HCT116 (cell line): ENCODE data around the gene RPS17. TPM values are rescaled to one million over a fixed set of nuclear protein-coding genes. Genes with fewer than 3 reads are reported as not detected.

Experiments used
- ATAC-seq: fragments of 200-7000 bp; cut with Tn5 transposase; 2 replicates; pipeline ENCODE4 v1.9.1; 2020; ENCODE audit warnings: mild to moderate bottlenecking, moderate library complexity
- BruUV-seq: library from RNA; stranded (reverse); fragments of 400-500 nt; replicated peaks from 2 replicates; lab custom pipeline; 2021; lab: Mats Ljungman, UMichigan
- CTCF ChIA-PET: fragments of 300-600 bp; sonication (Branson Sonifier 250); formaldehyde crosslinking; loops from one replicate; lab custom pipeline; 2021; ENCODE audit warnings: antibody characterized with exemption; lab: Charles Lee
- POLR2A ChIA-PET: fragments of 300-600, 350-600 bp; sonication (Branson Sonifier 250); formaldehyde crosslinking; loops from one replicate; lab custom pipeline; 2021; ENCODE audit warnings: antibody characterized with exemption; lab: Charles Lee
- RAD21 ChIA-PET, 2 experiments: fragments of 300-600 bp; sonication (Branson Sonifier 250); formaldehyde crosslinking; loops; one replicate each; lab custom pipeline; 2023; ENCODE audit warnings: low total read pairs in 2 of 2; ENCODE audit not compliant: uncharacterized antibody in 2 of 2, unreplicated experiment in 2 of 2, low non-redundant PET in 1 of 2; lab: Charles Lee
- DNase-seq: peaks from one replicate; pipeline ENCODE4 v3.0.0-alpha.2; 2010; ENCODE audit warnings: low read depth, low spot score
- H2AFZ ChIP-seq: fragments of 200-600 bp; shearing (Covaris generic), sonication (generic); 2 replicates; pipeline ENCODE4 v1.6.1; 2017; ENCODE audit warnings: low read depth, mixed run types, mixed read lengths, antibody characterized with exemption, low read length; ENCODE audit not compliant: poor library complexity, severe bottlenecking
- H3K27ac ChIP-seq: 2 replicates; pipeline ENCODE4 v1.5.1; 2012; ENCODE audit warnings: low read depth, low read length
- H3K27me3 ChIP-seq: fragments of 200-600 bp; sonication (generic); 2 replicates; pipeline ENCODE4 v1.6.1; 2016; ENCODE audit warnings: mixed run types, low read length, mixed read lengths; ENCODE audit not compliant: insufficient read depth
- H3K36me3 ChIP-seq, 2 experiments: fragments of 200-500 bp in 1 of 2; fragments of 200-600 bp in 1 of 2; sonication (Bioruptor generic) in 1 of 2; sonication (generic) in 1 of 2; 2 replicates each; pipeline versions ENCODE4 v1.5.1 to v1.6.1; 2014 to 2016; ENCODE audit warnings: low read length in 2 of 2, inconsistent platforms in 1 of 2, mixed read lengths in 1 of 2, mixed run types in 1 of 2; ENCODE audit not compliant: insufficient read depth in 2 of 2, control insufficient read depth in 1 of 2
- H3K4me1 ChIP-seq, 2 experiments: fragments of 200-600 bp in 1 of 2; sonication (generic) in 1 of 2; 2 replicates each; pipeline versions ENCODE4 v1.5.1 to v1.6.1; 2012 to 2017; ENCODE audit warnings: low read length in 2 of 2, inconsistent platforms in 1 of 2, mild to moderate bottlenecking in 1 of 2, mixed read lengths in 1 of 2, mixed run types in 1 of 2, moderate library complexity in 1 of 2; ENCODE audit not compliant: insufficient read depth in 2 of 2, control insufficient read depth in 1 of 2
- H3K4me2 ChIP-seq: fragments of 200-600 bp; sonication (generic); 2 replicates; pipeline ENCODE4 v1.6.1; 2017; ENCODE audit warnings: mixed run types, low read length, mixed read lengths
- H3K4me3 ChIP-seq, 2 experiments: fragments of 200-600 bp in 1 of 2; sonication (generic) in 1 of 2; replicated peaks in 1 of 2; 2 replicates each; pipeline ENCODE4 v1.5.1; 2011 to 2016; ENCODE audit warnings: low read length in 2 of 2, control low read depth in 1 of 2, low read depth in 1 of 2, mild to moderate bottlenecking in 1 of 2, mixed read lengths in 1 of 2, mixed run types in 1 of 2
- H3K79me2 ChIP-seq: fragments of 200-600 bp; sonication (generic); 2 replicates; pipeline ENCODE4 v1.6.1; 2017; ENCODE audit warnings: mild to moderate bottlenecking, mixed run types, low read length, moderate library complexity, mixed read lengths; ENCODE audit not compliant: insufficient read depth
- H3K9ac ChIP-seq: fragments of 200-600 bp; sonication (generic); 2 replicates; pipeline ENCODE4 v1.6.1; 2016; ENCODE audit warnings: low read length, mixed read lengths
- H3K9me2 ChIP-seq: fragments of 200-600 bp; sonication (generic), shearing (Covaris generic); 2 replicates; pipeline ENCODE4 v1.6.1; 2017; ENCODE audit warnings: mixed run types, mild to moderate bottlenecking, moderate library complexity; ENCODE audit not compliant: insufficient read depth
- H3K9me3 ChIP-seq, 2 experiments: fragments of 200-500 bp in 1 of 2; fragments of 200-600 bp in 1 of 2; sonication (Bioruptor generic) in 1 of 2; sonication (generic) in 1 of 2; 2 replicates each; pipeline ENCODE4 v1.6.1; 2014 to 2017; ENCODE audit warnings: low read length in 2 of 2, mixed read lengths in 2 of 2, inconsistent platforms in 1 of 2, low read depth in 1 of 2, mild to moderate bottlenecking in 1 of 2, mixed run types in 1 of 2, moderate library complexity in 1 of 2; ENCODE audit not compliant: control insufficient read depth in 1 of 2, insufficient read depth in 1 of 2
- H4K20me1 ChIP-seq: fragments of 200-600 bp; sonication (generic), shearing (Covaris generic); 2 replicates; pipeline ENCODE4 v1.6.1; 2017; ENCODE audit warnings: mixed run types, mild to moderate bottlenecking, moderate library complexity; ENCODE audit not compliant: insufficient read depth
- EGR1 ChIP-seq: IDR thresholded peaks from 2 replicates; pipeline ENCODE4 v1.6.1; 2012; ENCODE audit warnings: low read depth
- EZH2 ChIP-seq: fragments of 200-600 bp; sonication (generic); IDR thresholded peaks from 2 replicates; pipeline ENCODE4 v1.6.1; 2017; ENCODE audit warnings: antibody characterized with exemption, mixed run types
- EZH2phosphoT487 ChIP-seq: fragments of 200-600 bp; IDR thresholded peaks from 2 replicates; pipeline ENCODE4 v1.6.1; 2018; ENCODE audit warnings: antibody characterized with exemption, borderline replicate concordance
- JUND ChIP-seq: IDR thresholded peaks from 2 replicates; pipeline ENCODE4 v1.6.1; 2012
- SIN3A ChIP-seq: IDR thresholded peaks from 2 replicates; pipeline ENCODE4 v1.6.1; 2012; ENCODE audit warnings: low read depth
- TCF7L2 ChIP-seq: IDR thresholded peaks from 2 replicates; pipeline ENCODE4 v1.7.0; 2011; ENCODE audit warnings: borderline replicate concordance, inconsistent platforms; ENCODE audit not compliant: insufficient read depth, insufficient read length; ENCODE audit errors: extremely low read depth
- ZBTB33 ChIP-seq: IDR thresholded peaks from 2 replicates; pipeline ENCODE4 v1.6.1; 2011; ENCODE audit warnings: mild to moderate bottlenecking, low read length, moderate library complexity; ENCODE audit not compliant: insufficient replicate concordance; ENCODE audit errors: extremely low read depth
- ZFX ChIP-seq: fragments of 450-650 bp; IDR thresholded peaks from 2 replicates; pipeline ENCODE4 v1.6.1; 2017
- ZNF274 ChIP-seq: fragments of 200-500 bp; sonication (Bioruptor generic); IDR thresholded peaks from 2 replicates; pipeline ENCODE4 v1.6.1; 2014; ENCODE audit warnings: mild to moderate bottlenecking, low read depth, low read length, inconsistent platforms
- intact Hi-C: fragments of 100-400 bp; cut with micrococcal nuclease; formaldehyde crosslinking; loops from 2 replicates; pipeline ENCODE4 v1.10.0; 2022
- total RNA-seq: library from RNA; stranded (reverse); gene quantifications from one replicate; pipeline ENCODE4 v1.2.1, GENCODE V29; 2021; ENCODE audit not compliant: unreplicated experiment
- TF ChIP-seq, protein P1 (sequence below): IDR thresholded peaks from 2 replicates; pipeline ENCODE4 v1.6.1; 2012; ENCODE audit warnings: low read depth
- TF ChIP-seq, protein P2 (sequence below): IDR thresholded peaks from 2 replicates; pipeline ENCODE4 v1.6.1; 2012

RPS17 gene
- total RNA-seq, 1 experiment from 2014 or later, result 2,385 TPM

GRCh38 chr15:82531496-82532382, 8.5 kb downstream of the RPS17 start:
- Histone ChIP-seq H3K4me2 (no peak overlapping the region), H4K20me1 (peaks cover 1% of the 10 kb centered on the region), H2AFZ (no peak overlapping the region), H3K4me3 (no peak overlapping the region), H3K9ac (no peak overlapping the region), H3K4me1 (peaks cover 0 to 7% of the 10 kb centered on the region in 2 experiments; a peak in 2 of 4 replicates), H3K27ac (no peak overlapping the region), H3K9me3 (no peaks in the 10 kb centered on the region), H3K79me2 (peaks cover 6% of the 10 kb centered on the region), H3K27me3 (no peaks in the 10 kb centered on the region), H3K36me3 (peaks cover 12 to 13% of the 10 kb centered on the region in 2 experiments), H3K9me2 (no peaks in the 10 kb centered on the region)
- no peak for TF ChIP-seq EZH2phosphoT487
- TF ChIP-seq, protein P1, sequence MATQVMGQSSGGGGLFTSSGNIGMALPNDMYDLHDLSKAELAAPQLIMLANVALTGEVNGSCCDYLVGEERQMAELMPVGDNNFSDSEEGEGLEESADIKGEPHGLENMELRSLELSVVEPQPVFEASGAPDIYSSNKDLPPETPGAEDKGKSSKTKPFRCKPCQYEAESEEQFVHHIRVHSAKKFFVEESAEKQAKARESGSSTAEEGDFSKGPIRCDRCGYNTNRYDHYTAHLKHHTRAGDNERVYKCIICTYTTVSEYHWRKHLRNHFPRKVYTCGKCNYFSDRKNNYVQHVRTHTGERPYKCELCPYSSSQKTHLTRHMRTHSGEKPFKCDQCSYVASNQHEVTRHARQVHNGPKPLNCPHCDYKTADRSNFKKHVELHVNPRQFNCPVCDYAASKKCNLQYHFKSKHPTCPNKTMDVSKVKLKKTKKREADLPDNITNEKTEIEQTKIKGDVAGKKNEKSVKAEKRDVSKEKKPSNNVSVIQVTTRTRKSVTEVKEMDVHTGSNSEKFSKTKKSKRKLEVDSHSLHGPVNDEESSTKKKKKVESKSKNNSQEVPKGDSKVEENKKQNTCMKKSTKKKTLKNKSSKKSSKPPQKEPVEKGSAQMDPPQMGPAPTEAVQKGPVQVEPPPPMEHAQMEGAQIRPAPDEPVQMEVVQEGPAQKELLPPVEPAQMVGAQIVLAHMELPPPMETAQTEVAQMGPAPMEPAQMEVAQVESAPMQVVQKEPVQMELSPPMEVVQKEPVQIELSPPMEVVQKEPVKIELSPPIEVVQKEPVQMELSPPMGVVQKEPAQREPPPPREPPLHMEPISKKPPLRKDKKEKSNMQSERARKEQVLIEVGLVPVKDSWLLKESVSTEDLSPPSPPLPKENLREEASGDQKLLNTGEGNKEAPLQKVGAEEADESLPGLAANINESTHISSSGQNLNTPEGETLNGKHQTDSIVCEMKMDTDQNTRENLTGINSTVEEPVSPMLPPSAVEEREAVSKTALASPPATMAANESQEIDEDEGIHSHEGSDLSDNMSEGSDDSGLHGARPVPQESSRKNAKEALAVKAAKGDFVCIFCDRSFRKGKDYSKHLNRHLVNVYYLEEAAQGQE, result no peak
- TF ChIP-seq TCF7L2, result no peak
- no peak for TF ChIP-seq JUND
- TF ChIP-seq ZBTB33, result no peak
- TF ChIP-seq, protein P2, sequence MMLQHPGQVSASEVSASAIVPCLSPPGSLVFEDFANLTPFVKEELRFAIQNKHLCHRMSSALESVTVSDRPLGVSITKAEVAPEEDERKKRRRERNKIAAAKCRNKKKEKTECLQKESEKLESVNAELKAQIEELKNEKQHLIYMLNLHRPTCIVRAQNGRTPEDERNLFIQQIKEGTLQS, result no peak
- TF ChIP-seq EGR1, result no peak
- no peak for TF ChIP-seq EZH2
- no peak for TF ChIP-seq ZNF274
- no peak for TF ChIP-seq ZFX
- no peak for TF ChIP-seq SIN3A
- POLR2A ChIA-PET, result interaction anchor here (1.1 to 3.0 kb wide), 2 partner anchors 9 to 11 kb away, joined by 3 to 22 read pairs; partner anchors contain the start of gene RPS17
- ATAC-seq, result no peak
- CTCF ChIA-PET, result interaction anchor here (0.8 to 1.7 kb wide), 6 partner anchors 9 to 464 kb away, joined by 3 to 22 read pairs (median 4); partner anchors contain the start of gene RPS17
- no TSS peak for BruUV-seq
- no peak for DNase-seq
- intact Hi-C loops, result loop anchor here (10.0 kb wide), 1 partner anchor 473 kb away; no protein-coding TSS in a partner anchor
- RAD21 ChIA-PET, result no interaction called here
